HG03354 (cell line): ENCODE measurements around the gene SLC3A2.
A peak's percentile ranks its signal among the peaks of the same experiment; 100 is the strongest.
"Not testable (repeated sequence)": the region's sequence is repeated elsewhere in the genome, so short reads cannot be mapped to it uniquely, and the experiment has no call there.

Source experiments
- ATAC-seq: cut with Tn5 transposase; IDR thresholded peaks from one replicate; pipeline ENCODE4 v1.9.1; 2021; ENCODE audit warnings: mild to moderate bottlenecking; ENCODE audit not compliant: unreplicated experiment, poor library complexity, severe bottlenecking

Gene SLC3A2

GRCh38 chr11:62851807-62852522 lies 28.7 kb upstream of the SLC3A2 start:
- no peak for ATAC-seq

GRCh38 chr11:62852523-62853188 lies 28.0 kb upstream of the SLC3A2 start:
- no peak for ATAC-seq

GRCh38 chr11:62853279-62853965 lies 27.3 kb upstream of the SLC3A2 start:
- ATAC-seq: no peak

DNA sequence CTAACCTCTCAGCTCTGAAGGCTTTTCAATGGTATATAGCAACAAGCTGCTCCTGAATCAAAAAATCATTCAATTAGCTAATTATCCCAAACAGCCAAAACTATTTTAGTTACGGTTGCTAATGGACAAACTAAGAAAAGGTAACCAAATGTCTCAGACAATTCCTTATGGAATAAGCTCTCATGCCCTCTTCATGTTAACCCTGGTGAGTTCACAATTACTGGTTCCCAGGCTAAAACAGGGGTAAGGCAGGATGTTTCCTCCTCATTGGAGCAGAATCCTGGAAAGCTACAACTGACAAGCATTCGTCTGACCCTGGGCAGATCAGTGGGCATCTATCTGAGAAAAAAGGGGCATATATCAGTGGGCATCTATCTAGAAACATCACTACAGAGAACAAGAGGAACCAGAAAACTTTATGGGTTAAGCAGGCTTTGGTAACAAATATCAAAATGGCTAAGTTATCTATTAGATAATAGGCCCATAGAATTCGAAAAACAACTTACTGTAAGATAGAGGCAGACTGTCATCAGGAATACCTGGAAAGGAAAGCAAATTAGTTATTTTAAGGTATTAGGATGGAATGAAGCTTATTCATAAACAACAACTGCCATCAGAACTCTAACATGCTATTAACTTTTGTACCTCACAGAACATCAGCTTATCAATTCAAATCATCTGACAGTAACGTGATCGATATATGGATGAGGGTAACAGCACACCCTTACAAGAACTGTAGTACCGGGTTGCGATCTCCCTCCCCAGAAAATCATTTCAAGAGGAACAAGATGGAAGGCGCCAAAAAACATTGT lies 26.5 kb upstream of the SLC3A2 start:
- no peak for ATAC-seq

DNA sequence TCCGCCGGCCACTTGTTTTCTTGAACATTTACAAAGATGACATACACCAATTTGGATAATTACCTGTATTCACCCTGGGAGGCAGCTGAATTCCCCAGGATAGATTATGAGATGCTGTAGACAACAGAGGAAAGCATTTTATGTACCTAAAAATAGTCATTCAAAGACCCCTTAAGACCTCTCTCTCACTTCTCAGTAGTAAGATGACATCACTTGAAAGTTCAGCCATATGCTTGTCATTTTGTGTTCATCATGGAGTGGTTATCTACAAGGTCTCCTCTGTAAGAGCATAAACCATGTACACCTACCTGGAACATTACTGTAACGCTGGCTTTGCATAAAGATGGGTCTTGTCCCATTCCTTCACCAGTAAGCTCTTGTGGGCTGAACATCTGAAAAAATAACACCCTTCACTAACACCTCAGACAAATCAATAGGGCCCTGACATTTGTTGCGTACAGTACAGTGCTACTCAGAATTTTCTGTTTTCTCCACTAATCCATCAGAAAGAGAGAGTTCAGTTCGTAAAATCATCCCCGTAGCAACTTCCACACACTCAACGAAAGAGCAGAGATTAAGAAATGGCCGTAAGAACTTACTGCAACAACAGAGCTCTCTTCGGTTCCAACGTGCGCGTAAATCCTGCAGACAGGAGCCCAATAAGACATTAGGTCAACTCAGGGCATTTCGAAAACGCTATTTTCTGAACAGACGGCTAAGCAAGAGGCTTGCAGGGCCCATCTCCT lies 25.7 kb upstream of the SLC3A2 start:
- no peak for ATAC-seq

GRCh38 chr11:62855571-62856332 lies 24.9 kb upstream of the SLC3A2 start:
- peak; percentile 88 for ATAC-seq

DNA sequence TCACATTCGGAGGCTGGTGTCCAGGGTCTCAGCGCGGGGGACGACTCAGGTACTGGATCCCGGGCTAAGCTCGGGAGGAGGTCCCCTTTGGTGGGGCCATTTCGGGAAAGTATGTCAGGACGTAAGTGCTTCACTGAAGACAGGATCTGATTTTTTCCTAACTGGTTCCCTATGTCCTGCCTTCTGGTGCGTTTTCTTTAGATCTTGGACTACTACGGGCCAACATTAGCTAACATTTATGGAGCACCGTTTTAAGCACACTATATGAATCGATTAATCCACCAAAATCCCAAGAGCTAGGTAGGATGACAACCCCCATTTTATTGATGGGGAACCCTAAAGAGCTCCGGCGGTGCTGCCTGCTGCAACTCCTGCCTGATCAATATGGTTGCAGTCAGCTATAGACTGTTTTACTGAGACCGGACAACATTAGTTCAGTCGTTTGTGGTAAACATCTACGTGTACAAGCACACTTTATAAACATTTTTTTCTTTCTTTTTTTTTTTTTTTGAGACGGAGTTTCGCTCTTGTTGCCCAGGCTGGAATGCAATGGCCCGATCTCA lies 24.3 kb upstream of the SLC3A2 start:
- no peak for ATAC-seq

- no peak for ATAC-seq
Measured at GRCh38 chr11:62857541-62857982, 23.1 kb upstream of the SLC3A2 start.

DNA sequence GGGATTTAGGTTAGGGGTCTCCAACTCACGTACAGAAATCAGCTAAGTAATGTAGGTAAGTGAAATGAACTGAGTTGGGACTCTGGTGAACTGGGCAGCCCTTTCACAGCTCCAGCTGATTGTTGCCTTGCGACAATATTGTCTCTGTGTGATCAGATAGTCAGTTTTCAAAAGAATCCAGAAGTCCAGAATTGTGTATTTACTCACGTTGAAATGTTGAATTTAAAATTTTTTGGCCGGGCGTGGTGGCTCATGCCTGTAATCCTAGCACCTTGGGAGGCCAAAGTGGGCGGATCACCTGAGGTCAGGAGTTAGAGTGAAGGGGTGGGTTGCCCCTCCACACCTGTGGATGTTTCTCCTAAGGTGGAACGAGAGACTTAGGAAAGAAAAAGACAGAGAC lies 22.5 kb upstream of the SLC3A2 start:
- no peak for ATAC-seq

GRCh38 chr11:62859281-62859703 lies 21.4 kb upstream of the SLC3A2 start:
- not testable (repeated sequence) for ATAC-seq

DNA sequence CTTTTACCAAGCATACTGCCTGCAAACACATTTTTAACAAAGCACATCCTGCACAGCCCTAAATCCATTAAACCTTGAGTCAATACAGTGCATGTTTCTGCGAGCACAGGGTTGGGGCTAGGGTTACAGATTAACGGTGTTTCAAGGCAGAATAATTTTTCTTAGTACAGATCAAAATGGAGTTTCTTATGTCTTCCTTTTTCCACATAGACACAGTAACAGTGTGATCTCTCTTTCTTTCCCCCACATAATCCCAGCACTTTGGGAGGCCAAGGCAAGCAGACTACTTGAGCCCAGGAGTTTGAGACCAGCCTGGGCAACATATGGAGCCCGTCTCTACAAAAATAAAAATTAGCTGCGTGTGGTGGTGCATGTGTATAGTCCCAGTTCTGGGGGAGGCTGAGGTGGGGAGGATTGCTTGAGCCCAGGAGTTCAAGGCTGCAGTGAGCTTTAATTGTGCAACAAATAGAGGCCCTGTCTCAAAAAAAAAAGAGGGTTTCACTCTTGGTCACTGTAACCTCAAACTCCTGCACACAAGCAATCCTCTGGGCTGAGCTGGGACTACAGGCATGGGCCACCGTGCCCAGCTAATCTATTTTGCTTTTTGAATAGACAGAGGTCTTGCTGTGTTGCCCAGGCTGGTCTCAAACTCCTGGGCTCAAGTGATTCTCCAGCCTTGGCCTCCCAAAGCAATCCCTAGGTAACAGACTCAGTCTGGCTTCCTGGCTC lies 19.7 kb upstream of the SLC3A2 start:
- no peak for ATAC-seq

GRCh38 chr11:62861564-62862192 lies 19.0 kb upstream of the SLC3A2 start:
- not testable (repeated sequence) for ATAC-seq

DNA sequence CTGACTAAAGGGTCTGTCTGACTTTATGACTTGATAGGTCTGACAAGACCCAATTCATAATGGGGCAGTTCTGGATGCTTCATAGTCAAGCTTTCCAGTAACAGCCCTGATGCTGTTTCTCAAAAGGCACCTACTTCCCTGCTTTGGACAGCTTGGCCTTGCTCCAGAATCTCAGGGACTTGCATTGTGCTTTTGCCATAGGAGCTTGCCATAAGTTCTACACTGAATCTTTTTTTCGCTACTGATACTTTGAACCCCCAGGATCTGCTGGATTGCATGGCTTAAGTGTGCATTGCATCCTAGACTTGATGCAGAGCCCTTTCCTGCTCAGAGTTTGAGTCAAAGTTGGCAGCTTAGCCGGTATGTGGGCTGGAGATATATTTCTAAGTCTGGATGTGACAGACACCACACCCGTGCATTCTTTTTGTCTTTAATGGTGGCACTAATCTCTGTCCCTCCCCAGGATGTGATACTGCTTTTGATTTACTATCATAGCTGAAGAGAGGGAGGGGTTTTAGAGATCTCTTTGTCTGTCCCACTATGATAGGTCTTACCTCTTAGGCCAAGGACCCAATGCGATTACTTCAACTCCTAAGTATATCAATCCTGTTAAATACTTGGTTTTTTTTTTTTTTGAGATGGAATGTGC lies 16.9 kb upstream of the SLC3A2 start:
- ATAC-seq: no peak

- no peak for ATAC-seq
Measured at GRCh38 chr11:62865635-62866034, 15.1 kb upstream of the SLC3A2 start.

GRCh38 chr11:62874851-62875250 lies 5.8 kb upstream of the SLC3A2 start:
- ATAC-seq: no peak

DNA sequence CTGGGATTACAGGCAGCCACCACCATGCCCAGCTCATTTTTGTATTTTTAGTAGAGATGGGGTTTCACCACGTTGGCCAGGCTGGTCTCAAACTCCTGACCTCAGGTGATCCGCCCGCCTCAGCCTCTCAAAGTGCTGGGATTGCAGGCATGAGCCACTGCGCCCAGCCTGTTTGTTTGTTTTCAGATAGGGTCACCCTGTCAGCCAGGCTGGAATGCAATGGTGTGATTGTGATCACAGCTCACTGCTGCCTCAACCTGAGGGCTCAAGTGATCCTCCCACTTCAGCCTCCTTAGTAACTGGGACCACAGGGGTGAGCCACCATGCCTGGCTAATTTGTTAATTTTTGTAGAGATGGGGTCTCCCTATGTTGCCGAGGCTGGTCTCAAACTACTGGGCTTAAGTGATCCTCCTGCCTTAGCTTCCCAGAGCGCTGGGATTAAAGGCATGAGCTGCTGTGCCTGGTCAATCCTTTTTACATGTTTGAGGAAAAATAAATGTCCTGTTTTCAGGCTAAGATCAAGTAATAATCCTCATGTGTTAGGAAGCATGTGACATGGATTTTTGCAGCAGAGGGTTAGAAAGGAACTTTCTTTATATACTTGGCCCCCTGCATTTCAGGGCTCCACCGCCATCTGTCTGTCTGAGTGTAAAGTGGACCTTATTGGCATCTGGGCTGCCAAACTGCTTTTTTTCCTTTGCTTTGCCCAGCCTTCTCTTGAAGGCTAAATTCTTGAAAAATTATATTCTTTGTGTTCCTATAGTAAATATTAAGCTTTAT lies 4.8 kb upstream of the SLC3A2 start:
- ATAC-seq: no peak
